Fibroblast of lung (primary cell): ENCODE measurements around the gene CEP128. TPM values are rescaled to one million over a fixed set of nuclear protein-coding genes. Genes with fewer than 3 reads are reported as not detected.

Experiments used
- DNase-seq, 2 donors: peaks; one replicate each; pipeline versions ENCODE4 v3.0.0 to v3.0.0-alpha.2; 2010; ENCODE audit warnings: low read depth in 2 of 2
- H2AFZ ChIP-seq: 2 replicates; pipeline ENCODE4 v1.5.1; 2012; ENCODE audit warnings: low read length, control low read depth, inconsistent platforms
- H3K27ac ChIP-seq: 2 replicates; pipeline ENCODE4 v1.5.1; 2011; ENCODE audit warnings: low read length, control low read depth; ENCODE audit not compliant: insufficient read depth
- H3K27me3 ChIP-seq: 2 replicates; pipeline ENCODE4 v1.5.1; 2011; ENCODE audit warnings: mild to moderate bottlenecking, low read length; ENCODE audit not compliant: control insufficient read depth, insufficient read depth
- H3K36me3 ChIP-seq: 2 replicates; pipeline ENCODE4 v1.5.1; 2011; ENCODE audit warnings: low read length; ENCODE audit not compliant: control insufficient read depth, insufficient read depth
- H3K4me1 ChIP-seq: 2 replicates; pipeline ENCODE4 v1.5.1; 2011; ENCODE audit warnings: low read length; ENCODE audit not compliant: control insufficient read depth, insufficient read depth; ENCODE audit errors: extremely low read depth
- H3K4me2 ChIP-seq: 2 replicates; pipeline ENCODE4 v1.5.1; 2011; ENCODE audit warnings: low read length, control low read depth; ENCODE audit not compliant: insufficient read depth; ENCODE audit errors: extremely low read depth
- H3K4me3 ChIP-seq, 4 experiments: fragments of 200-600 bp in 1 of 4; sonication (generic) in 1 of 4; replicated peaks in 1 of 4; 2 replicates each; pipeline ENCODE4 v1.5.1; 2011 to 2016; ENCODE audit warnings: low read length in 4 of 4, low read depth in 3 of 4, mild to moderate bottlenecking in 3 of 4, control low read depth in 2 of 4, inconsistent platforms in 1 of 4, mixed read lengths in 1 of 4; ENCODE audit not compliant: insufficient read depth in 1 of 4; ENCODE audit errors: control extremely low read depth in 1 of 4
- H3K79me2 ChIP-seq: 2 replicates; pipeline ENCODE4 v1.5.1; 2012; ENCODE audit warnings: mild to moderate bottlenecking, low read length, inconsistent platforms; ENCODE audit not compliant: control insufficient read depth, insufficient read depth
- H3K9ac ChIP-seq: 2 replicates; pipeline ENCODE4 v1.5.1; 2011; ENCODE audit warnings: mild to moderate bottlenecking, low read length, control low read depth; ENCODE audit not compliant: insufficient read depth
- H3K9me3 ChIP-seq: 2 replicates; pipeline ENCODE4 v1.5.1; 2012; ENCODE audit warnings: low read depth, low read length; ENCODE audit not compliant: control insufficient read depth, insufficient read depth
- H4K20me1 ChIP-seq: 2 replicates; pipeline ENCODE4 v1.5.1; 2011; ENCODE audit warnings: low read length; ENCODE audit not compliant: control insufficient read depth, insufficient read depth; ENCODE audit errors: extremely low read depth
- EZH2 ChIP-seq: IDR thresholded peaks from 2 replicates; pipeline ENCODE4 v1.5.1; 2012; ENCODE audit warnings: low read length, control low read depth, mild to moderate bottlenecking; ENCODE audit errors: missing control alignments
- polyA plus RNA-seq, 2 donors: library from polyadenylated mRNA; depleted of rRNA in 1 of 2; stranded (reverse) in 1 of 2; unstranded in 1 of 2; fragments of >200 nt; gene quantifications; 2 replicates each; pipeline ENCODE4 v1.2.1, GENCODE V29; 2011 to 2012; ENCODE audit warnings: missing spikeins in 1 of 2
- total RNA-seq: library from RNA; depleted of rRNA; stranded (reverse); fragments of >200 nt; gene quantifications from 2 replicates; pipeline ENCODE4 v1.2.1, GENCODE V29; 2014
- TF ChIP-seq, protein P1 (sequence below), 2 donors: IDR thresholded peaks in 1 of 2; conservative IDR thresholded peaks in 1 of 2; 1 replicate in 1 of 2; 2 replicates in 1 of 2; pipeline ENCODE4 v1.5.1; 2011 to 2012; ENCODE audit warnings: low read length in 2 of 2, control low read depth in 1 of 2, inconsistent platforms in 1 of 2, low read depth in 1 of 2, mild to moderate bottlenecking in 1 of 2

The CEP128 gene
- total and polyA plus RNA-seq, 2 donors (not counting 1 experiment from before 2014, with no cell fraction given): 1.3 to 7.8 TPM

DNA sequence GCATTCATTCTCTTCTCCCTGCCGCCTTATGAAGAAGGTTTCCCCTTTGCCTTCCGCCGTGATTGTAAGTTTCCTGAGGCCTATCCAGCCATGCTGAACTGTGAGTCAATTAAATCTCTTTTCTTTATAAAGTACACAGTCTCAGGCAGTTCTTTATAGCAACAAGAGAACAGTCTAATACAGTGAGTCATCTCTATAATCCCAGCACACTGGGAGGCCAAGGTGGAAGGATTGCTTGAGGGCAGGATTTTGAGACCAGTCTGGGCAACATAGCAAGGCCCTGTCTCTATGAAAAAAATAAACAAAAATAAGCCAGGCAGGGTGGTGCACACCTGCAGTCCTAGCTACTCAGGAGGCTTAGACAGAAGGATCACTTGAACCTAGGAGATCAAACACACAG lies 259.9 kb downstream of the CEP128 start:
- Histone ChIP-seq H2AFZ (no peak overlapping the region), H3K27ac (no peak overlapping the region), H3K9me3 (no peaks in the 10 kb centered on the region), H3K4me1 (no peaks in the 10 kb centered on the region), H3K36me3 (no peaks in the 10 kb centered on the region), H3K79me2 (no peaks in the 10 kb centered on the region), H3K4me3 (no peak overlapping the region), H4K20me1 (no peaks in the 10 kb centered on the region), H3K9ac (no peak overlapping the region), H3K4me2 (no peak overlapping the region), H3K27me3 (no peaks in the 10 kb centered on the region)
- no peak for TF ChIP-seq EZH2
- TF ChIP-seq, protein P1, sequence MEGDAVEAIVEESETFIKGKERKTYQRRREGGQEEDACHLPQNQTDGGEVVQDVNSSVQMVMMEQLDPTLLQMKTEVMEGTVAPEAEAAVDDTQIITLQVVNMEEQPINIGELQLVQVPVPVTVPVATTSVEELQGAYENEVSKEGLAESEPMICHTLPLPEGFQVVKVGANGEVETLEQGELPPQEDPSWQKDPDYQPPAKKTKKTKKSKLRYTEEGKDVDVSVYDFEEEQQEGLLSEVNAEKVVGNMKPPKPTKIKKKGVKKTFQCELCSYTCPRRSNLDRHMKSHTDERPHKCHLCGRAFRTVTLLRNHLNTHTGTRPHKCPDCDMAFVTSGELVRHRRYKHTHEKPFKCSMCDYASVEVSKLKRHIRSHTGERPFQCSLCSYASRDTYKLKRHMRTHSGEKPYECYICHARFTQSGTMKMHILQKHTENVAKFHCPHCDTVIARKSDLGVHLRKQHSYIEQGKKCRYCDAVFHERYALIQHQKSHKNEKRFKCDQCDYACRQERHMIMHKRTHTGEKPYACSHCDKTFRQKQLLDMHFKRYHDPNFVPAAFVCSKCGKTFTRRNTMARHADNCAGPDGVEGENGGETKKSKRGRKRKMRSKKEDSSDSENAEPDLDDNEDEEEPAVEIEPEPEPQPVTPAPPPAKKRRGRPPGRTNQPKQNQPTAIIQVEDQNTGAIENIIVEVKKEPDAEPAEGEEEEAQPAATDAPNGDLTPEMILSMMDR (conservative IDR thresholded peaks at IDR 0.05 in 1 of 2, IDR thresholded peaks at IDR 0.05 in 1 of 2; ENCODE audit: low read depth in 1 of 2, low read length in 2 of 2): no peak
- no peak for DNase-seq

DNA sequence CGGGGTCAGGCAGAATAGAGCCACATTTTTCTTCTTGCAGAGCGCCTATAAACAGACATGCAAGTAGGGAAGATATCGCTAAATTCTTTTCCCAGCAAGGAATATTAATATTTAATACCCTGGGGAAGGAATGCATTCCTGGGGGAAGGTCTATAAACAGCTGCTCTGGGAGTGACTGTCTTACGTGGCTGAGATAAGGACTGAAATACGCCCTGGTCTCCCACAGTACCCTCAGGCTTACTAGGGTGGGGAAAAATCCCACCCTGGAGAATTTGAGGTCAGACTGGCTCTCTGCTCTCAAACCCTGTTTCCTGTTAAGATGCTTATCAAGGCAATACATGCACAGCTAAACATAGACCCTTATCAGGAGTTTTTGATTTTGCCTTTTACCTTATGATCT lies 262.3 kb downstream of the CEP128 start:
- Histone ChIP-seq H3K36me3 (no peaks in the 10 kb centered on the region), H3K27me3 (no peaks in the 10 kb centered on the region), H2AFZ (no peak overlapping the region), H3K27ac (no peak overlapping the region), H3K4me1 (no peaks in the 10 kb centered on the region), H3K9ac (no peak overlapping the region), H4K20me1 (no peaks in the 10 kb centered on the region), H3K4me2 (no peak overlapping the region), H3K4me3 (no peak overlapping the region), H3K9me3 (no peaks in the 10 kb centered on the region), H3K79me2 (no peaks in the 10 kb centered on the region)
- DNase-seq: no peak
- TF ChIP-seq, protein P1 (conservative IDR thresholded peaks at IDR 0.05 in 1 of 2, IDR thresholded peaks at IDR 0.05 in 1 of 2; ENCODE audit: low read depth in 1 of 2, low read length in 2 of 2): no peak
- no peak for TF ChIP-seq EZH2

DNA sequence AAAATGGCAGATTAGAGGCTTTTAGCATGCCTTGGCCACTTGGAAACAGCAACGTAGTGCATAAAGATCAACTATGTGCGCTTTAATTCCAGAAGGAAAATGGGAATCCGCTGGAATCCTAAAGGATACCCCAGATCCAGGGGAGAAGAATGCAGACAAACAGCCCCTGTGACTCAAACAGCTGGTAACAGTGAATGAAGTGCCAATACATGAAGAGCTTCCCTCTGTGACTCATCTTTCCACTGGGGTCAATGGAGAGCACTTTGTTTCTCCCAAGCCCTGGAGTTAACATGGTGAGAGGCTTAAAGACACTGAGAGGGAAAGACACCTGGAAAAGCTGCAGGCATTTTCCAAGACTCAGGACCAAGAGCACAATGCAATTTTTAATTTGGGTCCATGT lies 263.1 kb downstream of the CEP128 start:
- Histone ChIP-seq H3K27me3 (no peaks in the 10 kb centered on the region), H3K27ac (no peak overlapping the region), H3K36me3 (no peaks in the 10 kb centered on the region), H2AFZ (no peak overlapping the region), H3K79me2 (no peaks in the 10 kb centered on the region), H4K20me1 (no peaks in the 10 kb centered on the region), H3K9me3 (no peaks in the 10 kb centered on the region), H3K4me2 (no peak overlapping the region), H3K9ac (no peak overlapping the region), H3K4me3 (no peak overlapping the region), H3K4me1 (no peaks in the 10 kb centered on the region)
- peak; percentile 7 to 47 for DNase-seq
- no peak for TF ChIP-seq EZH2
- TF ChIP-seq, protein P1 (conservative IDR thresholded peaks at IDR 0.05 in 1 of 2, IDR thresholded peaks at IDR 0.05 in 1 of 2; ENCODE audit: low read depth in 1 of 2, low read length in 2 of 2): no peak
